GM19099 (cell line): ENCODE results near the gene KATNAL1.

Experiments
- POLR2A ChIP-seq: IDR thresholded peaks from 3 replicates; pipeline ENCODE4 v1.6.1; 2011; ENCODE audit warnings: low read depth; ENCODE audit not compliant: insufficient read length; ENCODE audit errors: extremely low read depth

The KATNAL1 gene

DNA sequence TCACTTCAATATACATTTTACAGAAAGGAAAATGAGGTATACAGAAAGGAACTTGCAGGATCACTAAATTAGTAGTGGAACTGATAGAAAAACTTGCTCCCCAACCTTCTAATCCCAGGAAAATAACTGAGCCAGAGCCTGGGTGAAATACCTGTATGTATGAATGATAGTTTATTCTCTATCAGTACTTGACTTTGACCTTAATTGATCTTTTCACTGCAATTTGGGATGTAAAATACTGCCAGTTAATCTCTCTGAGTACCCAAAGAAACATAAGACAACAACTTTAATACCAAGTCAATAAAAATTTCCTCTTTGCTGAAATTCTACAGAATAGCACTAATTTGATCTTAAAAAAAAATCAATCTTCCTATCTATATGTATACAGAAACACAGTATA, 33.3 kb downstream of the KATNAL1 start:
- no peak for TF ChIP-seq POLR2A

DNA sequence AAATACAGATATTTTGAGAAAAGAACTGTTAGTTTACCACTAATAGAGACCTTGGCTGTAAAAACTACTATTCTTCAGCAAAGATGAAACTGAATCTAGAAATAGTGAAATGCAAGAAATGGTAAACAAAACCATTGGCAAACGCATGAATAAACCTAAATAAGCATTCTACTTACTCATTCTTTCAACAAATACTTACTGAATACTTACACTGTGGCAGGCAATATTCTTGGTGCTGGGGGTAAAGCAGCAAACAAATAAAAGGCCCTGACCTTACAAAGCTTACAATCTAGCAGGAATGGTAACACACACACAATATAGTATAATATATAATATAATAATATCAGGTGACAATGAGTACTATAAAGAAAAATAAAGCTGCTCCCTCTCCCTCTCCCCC, 38.7 kb downstream of the KATNAL1 start:
- no peak for TF ChIP-seq POLR2A

DNA sequence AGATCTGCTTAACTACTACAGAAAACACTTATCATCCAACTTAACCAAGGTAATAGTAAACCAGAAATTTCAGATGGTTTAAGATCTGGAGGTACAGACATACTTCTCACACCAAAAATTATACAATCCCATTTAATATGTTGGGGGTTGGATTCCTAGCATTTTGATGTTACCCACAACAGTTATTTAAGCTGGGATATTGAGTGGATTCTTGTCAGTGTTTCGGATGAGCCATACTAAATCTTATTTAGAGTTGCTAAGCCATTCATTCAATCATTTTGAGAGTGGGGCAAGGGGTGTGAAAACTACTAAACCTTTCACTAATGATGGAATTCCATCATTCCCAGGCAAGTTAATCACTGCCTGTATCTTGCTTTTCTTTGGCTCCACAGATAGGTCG, 40.6 kb downstream of the KATNAL1 start:
- TF ChIP-seq POLR2A = no peak

DNA sequence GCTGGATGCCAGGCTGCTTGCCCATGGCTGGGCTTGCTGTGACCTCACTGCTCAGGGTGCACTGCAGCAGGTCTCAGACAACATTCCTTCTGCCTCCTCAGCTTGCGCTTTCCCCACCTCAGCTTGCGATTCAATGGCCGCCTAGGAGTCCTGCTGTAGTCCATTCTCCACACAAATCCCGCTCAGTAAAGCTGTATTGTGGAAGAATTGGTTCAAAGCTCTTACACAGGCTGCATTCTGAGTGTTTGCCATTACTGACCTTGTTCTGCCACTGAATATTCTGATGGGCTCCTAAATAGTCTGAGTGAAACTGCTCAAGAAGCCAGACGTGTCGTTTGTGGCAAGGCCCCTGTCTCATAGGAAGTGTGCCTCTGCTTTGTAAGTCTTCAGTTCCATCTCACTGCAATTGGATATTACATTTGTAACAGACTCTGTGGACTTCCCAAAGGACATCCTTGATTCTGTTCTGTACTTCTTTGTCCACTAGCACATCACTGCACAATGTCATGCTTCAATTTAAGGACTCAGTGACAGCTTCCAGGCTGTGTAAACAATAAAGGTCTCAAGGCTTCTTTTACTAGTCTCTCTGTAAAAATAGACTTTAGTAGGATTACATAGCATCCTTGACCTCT, 49.8 kb downstream of the KATNAL1 start:
- TF ChIP-seq POLR2A = no peak

DNA sequence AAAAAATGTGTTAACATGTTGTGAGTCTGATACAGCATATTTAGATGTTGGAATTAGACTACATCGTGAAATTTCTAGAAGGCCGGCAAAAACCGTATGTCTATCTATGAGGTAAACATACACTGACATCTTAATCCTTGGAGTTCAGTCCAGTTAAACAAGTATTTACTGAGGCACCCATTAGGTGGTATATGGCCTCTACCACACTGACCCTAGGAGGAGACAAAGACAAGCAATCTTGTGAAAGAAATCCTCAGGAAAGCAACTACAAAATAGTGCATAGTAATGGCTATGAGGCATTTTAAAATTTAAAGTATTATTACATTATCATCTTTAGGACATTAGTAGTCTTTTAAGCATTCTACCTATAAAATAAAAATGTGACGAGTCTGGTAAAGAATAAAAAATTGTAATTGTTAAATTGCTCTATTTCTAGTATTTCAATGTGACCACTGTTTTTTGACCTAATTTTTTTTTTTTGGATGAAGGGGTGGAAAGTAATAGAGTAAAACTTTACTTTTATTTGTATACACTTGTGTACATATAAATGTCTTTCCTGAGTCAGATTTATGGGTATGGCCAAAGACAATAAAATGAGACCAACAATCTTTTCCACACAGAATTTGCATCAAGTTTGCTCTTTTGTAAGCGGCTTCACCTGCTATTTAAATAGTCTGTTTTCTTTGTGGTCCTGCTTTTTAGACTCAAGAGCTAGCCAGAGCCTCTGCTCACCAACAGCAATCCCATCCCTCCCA, 50.5 kb downstream of the KATNAL1 start:
- TF ChIP-seq POLR2A = no peak

DNA sequence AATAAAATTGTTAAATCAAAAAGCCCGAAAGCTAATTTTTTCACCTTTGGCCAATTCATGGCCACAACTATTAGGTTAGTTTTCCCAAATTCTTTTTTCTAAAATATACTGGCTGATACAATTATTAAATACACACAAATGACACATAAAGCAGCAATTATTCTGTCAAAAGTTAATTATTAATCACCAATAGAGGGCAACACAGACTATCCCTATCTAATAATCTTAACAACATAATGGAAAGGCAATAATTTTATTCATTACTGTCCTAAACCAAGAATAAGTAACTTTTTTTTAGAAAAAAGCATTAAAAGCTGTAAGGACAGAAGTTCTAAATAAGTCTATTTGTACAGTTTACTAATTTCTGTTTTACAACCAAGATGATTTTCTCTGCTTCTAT, 51.7 kb downstream of the KATNAL1 start:
- no peak for TF ChIP-seq POLR2A

DNA sequence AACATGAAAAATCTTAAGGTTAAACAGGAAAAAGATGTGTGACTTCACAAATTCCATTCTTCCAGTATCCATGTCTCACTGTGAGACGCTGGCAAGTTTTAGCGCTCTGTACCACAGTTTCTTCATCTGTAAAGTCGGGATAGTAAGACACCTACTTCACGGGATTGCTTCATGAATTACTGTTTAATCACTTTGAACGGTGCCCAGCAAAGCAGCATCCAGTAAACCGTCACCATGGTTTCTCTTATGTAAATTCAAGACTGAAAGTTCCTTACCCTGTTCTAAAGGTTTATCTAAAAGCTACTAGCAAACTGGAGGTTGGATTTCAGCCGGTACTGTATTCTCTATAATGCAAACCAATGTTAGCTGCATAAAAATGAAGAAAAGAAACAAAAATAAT, 53.5 kb downstream of the KATNAL1 start:
- no peak for TF ChIP-seq POLR2A

DNA sequence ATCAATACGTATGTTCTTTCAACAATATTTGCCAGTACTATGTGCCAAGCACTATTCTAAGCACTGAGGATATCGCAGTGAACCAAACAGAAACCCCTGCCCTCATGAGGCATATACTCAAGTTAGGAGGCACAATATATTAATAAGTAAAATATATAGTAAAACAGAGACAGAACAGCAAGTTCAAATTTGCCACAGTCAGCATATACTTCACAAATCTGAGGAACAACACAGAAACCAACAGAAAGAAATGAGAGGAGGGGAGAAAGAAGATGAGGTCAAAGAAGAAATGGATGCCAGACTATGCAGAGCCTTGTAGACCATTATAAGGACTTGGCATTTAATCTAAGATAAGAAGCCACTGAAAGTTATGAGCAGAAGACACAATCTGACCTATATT, 59.9 kb downstream of the KATNAL1 start:
- no peak for TF ChIP-seq POLR2A

DNA sequence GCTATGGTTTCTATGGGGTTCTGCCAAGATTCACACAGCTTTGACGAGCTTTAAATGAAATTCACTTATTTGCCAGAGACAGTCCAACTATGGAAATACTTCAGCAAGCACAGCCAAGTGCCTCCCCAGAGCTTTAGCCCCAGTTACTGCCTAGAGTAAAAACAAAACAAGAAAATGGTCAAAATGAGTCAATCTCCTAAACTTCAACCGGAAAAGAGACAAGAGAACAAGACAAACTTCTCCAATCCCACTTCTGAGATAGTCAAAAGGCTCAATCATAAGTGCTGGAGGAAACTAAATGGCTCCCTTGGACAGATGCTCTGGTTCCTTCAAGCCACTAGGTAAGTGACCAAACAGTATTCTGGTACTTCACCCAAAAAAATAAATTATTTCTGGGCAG, 65.8 kb downstream of the KATNAL1 start:
- TF ChIP-seq POLR2A = no peak

DNA sequence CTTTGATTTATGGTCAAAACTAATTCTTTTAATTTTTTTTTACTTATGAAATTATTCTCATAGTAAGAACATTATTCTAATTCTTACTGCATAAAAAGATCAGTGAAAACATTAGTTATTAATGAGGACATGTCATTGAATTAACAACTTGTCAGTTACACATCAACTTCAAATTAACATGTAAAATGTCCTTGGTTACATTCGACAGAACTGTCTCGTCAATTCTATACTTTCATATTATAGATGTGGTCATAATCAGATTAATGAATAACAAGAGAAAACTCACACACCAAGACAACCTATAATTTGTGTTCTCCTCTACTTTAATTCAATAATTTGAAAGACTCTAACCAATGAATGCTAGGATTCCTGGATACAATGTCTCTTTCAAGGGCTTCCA, 66.7 kb downstream of the KATNAL1 start:
- TF ChIP-seq POLR2A = no peak

DNA sequence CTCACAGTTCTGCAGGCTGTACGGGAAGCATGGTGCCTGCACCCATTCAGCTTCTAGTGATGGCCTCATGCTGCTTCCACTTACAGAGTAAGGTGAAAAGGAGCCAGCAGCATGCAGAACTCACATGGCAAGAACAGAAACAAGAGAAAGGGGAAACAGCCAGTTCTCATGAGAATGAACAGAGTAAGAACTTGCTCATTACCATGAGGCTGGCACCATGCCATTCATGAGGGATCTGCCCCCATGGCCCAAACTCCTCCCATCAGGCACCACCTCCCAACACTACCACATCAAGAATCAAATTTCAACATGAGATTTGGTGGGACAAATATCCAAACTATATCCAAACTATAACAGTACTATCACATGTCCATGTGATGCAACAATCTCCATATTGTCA, 72.1 kb downstream of the KATNAL1 start:
- TF ChIP-seq POLR2A = no peak

DNA sequence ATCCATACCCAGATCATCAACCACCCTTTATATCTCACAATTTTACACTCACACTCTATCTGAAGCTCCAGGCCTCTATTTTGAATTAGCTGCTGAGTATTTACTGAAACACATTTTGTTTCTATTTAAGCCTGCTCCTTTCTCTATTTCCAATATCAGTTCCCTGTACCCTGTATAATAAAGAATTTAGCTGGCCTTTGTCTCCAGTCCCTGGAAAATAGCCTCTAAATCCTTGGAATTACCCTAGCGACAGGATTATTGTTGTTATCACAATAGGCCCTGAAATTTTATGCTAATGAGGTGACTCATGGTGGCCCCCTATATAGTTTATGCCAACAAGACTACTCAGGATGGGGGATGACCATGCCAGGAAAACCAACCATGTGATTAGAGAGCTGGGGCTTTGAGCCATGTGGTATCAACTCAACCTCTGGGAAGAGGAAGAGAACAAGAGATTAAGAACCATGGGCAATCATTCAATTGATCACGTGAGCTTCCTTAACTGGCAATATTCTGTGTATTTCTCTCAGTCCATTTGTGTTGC, 72.7 kb downstream of the KATNAL1 start:
- no peak for TF ChIP-seq POLR2A

DNA sequence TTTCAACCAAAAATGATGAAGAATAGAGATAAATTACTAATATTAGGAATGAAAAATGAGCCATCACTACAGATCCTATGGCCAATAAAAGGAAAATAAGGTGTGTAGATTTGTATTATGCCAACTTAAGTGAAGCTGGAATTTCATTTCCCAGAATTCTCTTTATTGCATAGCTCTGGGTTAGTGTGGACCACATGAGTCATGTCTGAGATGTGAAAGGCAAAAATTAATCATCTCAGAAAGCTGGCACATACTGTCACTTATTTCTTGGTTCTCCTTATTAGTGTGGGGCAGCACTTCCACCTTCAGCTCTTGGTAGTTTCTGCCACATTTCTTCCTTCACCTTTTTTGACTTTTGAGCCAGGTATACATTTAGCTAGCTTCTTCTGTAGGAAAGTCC, 82.6 kb downstream of the KATNAL1 start:
- TF ChIP-seq POLR2A = no peak

DNA sequence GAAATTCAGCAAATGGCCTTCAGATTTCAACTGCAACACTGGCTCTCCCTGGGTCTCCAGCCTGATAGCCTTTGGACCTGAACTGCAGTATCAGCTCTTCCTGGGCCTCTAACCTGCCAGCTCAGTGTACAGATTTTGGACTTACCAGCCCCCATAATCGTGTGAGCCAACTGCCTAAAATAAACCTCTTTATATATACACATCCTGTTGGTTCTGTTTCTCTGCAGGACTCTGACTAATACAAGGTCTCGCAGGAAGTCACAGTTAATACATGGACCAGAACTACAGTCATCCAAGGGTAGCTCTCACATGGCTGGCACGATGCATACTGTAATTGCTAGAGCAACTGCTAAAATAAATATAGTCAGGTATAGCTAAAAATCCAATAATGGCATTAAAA, 85.1 kb downstream of the KATNAL1 start:
- no peak for TF ChIP-seq POLR2A

DNA sequence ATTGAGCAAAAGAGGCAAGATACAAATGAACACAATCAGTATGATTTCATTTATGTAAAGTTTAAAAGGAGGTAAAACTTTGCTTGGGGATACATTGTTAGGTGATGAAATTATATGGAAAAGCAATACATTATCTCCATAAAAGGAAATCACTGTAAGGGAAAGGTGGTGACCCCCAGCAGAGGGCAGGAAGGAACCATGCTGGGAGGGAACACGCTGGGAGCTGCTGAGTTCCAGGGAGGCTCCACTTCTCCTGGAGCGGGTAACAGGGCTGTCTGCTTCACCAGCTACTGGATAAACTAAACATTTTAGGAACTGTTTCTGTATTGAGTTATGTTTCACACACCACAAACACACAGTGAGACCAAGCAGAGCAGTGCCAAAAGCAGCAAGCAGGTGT, 91.2 kb downstream of the KATNAL1 start:
- TF ChIP-seq POLR2A = no peak

DNA sequence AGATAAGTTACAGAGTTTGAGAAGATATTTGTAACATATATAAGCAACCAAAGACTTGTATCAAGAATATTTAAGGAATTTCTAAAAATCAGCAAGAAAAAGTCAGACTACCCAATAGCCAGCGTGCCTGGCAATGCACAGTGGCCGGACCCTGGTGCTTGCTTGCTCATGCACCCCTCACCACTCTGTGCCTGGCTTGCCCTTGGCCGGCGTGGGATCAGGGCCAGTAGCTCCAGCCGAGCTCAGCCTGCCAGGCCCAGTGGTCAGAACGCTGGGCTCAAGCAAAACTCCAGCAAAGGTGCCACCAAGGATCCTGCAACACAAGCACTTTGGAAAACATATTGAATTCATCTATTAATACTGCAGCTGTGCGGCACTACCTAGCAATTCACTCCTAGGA, 95.1 kb downstream of the KATNAL1 start:
- no peak for TF ChIP-seq POLR2A
